Dedifferentiated amniotic fluid mesenchymal stem cell (primary cell): Measurements from ENCODE around the gene C14orf132.

ENCODE experiments used
- DNase-seq: peaks from one replicate; pipeline ENCODE4 v3.0.0-alpha.2; 2016; ENCODE audit errors: extremely low spot score

Gene C14orf132

DNA sequence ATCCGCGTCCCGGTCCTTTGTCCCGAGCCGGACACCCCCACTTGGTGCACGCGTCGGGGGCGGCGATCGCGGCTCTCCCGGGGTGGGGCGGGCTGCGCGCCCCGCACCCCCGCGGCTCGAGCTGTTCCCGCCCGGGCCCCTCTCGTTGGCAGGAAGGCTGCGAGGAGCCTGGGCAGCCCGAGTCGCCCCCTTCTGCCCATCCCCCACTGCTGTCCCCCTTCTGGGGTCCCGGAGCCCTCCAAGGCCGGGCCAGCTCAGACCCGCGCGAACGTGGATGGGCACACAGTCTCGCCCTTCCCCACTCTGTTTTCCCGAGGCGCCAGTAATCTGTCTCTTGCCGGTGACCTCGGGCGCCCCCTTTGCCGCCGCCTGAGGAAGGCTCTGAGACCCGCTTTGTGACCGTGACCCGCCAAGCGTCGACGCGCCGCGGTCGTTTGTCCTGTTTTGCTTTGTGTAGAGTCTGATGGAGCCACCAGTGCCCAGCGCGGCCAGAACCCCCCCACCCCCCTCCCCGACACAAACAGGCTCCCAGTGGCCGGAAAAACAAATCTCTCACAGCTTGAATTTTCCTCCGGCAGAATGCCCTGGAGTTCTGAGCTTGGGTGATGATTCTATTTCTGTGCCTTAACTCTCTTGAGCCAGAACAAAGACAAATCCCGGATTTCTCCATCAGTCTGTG lies 610 bp downstream of the C14orf132 start:
- DNase-seq = no peak

DNA sequence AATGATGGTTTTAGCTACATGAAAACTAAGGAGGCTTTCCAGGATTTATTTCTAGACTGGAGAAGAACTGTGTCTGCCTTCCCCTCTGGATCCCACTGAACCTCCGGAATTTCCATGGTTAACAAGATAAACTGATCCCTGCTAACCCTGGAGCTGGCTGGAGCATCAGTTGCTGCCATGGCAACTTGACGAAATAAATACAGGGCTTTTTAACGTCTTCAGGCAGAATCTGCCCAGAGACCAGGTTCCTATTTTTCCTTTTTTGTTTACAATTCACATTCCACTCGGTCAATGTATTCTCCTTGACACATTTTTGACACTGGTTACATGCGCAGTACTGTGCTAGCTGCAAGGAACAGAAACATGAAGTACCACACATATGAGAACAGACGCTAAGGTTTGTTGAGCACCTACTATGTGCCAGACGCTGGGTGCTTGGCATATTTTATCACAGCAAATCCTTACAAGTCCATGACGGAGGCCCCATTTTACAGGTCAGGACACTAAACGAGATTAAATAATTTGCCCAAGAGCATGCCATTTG lies 1.7 kb downstream of the C14orf132 start:
- DNase-seq = no peak

GRCh38 chr14:96042248-96042930 lies 3.2 kb downstream of the C14orf132 start:
- peak; percentile 77 for DNase-seq

DNA sequence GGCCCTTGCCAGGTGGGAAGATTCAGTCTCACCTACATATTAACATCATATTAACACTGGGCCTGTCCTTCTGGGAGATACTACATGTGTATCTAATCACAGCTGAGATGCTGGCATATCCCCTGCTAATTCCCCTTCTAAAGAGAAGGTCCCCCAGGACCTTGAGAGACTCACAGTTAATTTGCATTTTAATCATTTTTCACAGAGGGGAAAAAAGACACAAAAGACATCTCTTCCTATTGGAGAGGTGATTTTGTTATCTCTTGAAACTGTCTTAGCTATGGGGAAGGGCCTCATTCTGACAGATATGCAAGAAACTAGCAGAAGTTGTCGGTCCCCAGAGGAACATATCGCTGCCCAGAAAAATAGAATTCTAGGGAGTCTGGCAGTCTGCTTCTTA lies 7.5 kb downstream of the C14orf132 start:
- DNase-seq = no peak

GRCh38 chr14:96047101-96047500 lies 7.9 kb downstream of the C14orf132 start:
- DNase-seq = no peak

DNA sequence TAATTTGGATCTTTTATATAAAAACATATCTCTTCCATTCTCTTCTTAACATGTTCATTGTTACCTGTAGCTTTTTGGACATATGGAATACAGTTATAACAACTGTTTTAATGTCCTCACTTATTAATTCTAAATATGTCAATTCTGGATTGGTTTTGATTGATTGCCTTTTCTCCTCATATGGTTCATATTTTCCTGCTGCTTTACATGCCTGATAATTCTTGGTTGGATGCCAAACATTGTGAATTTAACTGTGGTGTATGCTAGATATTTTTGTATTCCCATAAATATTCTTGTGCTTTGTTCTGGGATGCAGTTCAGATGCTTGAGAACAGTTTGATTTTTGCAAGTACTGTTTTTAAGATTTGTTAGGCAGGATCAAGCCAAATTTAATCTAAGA lies 10.8 kb downstream of the C14orf132 start:
- DNase-seq = no peak

GRCh38 chr14:96050482-96050881 lies 11.3 kb downstream of the C14orf132 start:
- no peak for DNase-seq

DNA sequence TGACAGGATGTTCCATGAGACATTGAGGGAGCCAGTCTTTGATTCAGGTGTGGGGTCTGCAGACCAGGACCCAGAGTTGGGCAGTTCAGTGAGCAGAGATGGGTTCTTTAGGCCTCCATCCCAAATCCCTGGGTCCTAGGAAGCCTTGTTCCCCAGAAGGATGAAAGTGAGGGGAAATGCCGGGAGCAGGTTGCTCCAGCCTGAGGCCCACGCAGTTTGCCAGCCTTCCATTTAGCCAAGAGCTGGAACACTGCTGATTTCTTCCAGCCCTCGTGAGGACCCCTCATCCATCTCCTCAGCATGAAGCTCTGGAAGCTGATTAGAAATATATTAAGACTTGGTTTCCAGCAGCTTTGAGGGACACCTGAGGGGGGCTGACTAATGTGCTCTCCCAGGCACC lies 12.1 kb downstream of the C14orf132 start:
- DNase-seq = no peak

DNA sequence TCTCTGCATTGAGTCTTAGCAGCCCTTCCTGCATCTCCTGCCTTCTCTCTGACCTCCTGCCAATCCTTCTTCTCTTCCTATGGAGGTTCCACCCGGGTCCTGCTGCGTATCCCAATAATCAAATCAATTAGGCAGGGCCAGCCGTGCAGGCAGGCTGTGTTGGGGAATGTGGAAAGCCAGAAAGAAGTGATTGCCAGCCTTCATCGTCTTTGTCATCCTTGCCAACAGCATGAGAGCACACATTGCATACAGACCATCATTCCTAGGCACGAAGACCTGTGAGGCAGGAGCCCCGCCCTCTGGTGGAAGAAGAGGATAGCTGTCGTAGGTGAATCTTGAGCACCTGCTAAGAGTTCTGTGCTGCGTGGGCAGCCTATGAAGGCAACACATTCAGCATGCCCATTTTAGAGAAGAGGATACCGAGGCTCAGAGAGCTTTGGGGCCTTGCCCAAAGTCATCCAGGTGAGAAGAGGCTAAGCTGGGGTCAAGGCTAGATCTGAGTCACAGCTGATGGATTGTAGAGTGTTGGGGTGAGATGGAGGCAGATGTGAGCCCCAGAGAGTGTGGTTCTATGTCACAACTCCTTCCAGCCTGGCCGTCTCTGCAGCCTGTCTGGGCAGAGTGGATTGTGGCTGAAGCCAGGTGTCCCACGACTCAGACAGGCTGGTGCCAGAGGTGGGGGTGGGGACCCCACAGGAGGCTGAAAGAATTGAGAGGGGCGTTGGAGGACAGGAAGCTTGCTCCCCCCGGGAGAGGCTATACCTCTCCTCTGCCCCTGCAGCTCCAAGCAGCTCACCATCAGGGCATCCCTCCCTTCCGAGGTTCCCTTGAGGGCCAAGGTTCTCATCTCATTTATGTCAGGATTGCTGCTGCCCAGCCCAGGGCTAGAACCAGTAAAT lies 12.7 kb downstream of the C14orf132 start:
- no peak for DNase-seq

- no peak for DNase-seq
Measured at GRCh38 chr14:96052541-96053247, 13.5 kb downstream of the C14orf132 start.

DNA sequence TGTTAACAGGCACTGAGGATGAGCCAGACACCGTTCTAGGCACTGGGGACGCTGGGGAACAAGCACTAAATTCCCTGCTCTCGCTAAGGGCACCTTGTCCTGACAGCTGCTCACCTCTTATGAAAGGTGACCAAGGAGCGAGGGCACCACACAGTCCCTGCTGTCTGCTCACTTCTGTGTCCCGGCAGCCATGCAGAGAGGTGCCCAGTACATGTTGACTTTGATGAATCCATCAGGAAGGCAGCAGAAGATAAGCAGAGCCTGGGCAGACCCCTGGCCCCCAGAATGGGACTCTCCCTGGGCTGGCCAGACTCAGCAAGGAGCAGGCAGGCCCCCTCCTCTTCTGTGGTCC lies 14.1 kb downstream of the C14orf132 start:
- DNase-seq = no peak

DNA sequence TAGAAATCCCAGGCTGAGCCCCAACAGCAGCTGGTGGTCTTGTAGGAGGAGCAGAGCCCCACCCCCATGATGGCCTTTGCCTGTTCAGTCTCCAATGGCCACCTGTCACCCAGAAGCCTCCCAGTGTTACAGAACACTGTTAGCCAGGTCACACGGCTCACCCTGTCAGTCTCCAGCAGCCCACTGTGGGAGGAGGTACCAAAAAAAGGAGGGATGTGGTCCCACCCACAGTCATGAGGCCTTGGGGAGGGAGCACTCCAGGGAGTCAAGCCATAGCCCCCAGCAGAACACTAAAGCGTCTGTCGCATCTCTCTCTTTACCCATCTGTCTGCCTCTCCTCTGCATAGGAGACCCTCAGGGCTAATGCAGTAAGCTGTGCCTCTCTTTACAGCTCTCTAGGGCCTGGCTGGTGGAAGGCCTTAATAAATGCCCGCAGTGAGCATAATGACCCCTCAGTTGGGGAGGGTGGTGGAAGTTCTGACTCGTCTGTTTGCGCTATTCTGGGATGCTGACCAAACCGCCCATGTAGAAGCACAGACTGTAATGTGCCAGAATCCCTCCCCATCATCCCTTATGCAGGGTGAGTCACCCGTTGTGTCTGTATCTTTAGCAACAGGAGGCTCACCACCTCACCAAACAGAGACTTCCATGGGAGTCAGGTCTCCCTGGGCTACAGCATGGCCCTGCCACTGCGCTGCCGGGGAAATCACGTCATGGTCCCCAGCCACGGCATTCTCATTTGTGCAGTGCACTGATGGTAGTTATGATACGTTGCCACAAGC lies 14.6 kb downstream of the C14orf132 start:
- DNase-seq = peak; percentile 88

- no peak for DNase-seq
Measured at GRCh38 chr14:96054661-96055060, 15.5 kb downstream of the C14orf132 start.

GRCh38 chr14:96055065-96055752 lies 16.0 kb downstream of the C14orf132 start:
- no peak for DNase-seq

DNA sequence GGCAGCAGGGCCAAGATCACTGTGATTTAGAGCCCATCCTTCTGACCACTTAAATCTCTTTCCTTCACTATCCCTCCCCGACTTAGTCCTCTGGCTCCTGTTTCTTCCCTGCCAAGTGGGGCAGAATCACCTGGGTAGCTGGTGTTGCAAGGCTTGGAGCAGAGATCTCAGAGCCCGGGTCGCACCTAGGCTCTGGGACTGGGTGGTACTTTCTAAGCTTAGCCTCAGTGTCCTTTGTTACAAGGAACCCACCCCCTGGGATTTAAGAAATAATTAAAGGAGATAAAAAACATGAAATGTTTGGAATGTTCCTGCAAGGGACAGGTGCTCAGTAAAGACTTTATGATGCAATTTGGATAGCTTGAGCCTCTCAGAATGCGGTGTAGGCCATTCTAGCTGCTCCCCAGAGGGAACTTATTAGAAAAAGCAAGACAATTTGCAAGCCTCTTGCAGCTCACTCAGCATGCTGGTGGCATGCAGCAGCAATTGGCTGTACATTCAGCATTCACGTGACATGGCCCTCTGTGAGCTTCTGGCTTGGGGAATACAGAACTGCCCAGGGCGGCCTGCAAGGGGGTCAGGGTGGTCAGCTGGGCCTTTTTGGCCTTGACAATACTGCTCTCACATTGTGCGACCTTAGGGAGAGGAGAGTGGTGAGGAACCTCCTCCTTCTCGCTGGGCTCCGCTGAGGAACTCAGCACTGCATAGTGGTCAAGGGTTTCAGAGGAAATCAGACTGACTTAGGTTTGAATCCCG lies 16.8 kb downstream of the C14orf132 start:
- DNase-seq = no peak

GRCh38 chr14:96056509-96057422 lies 17.6 kb downstream of the C14orf132 start:
- DNase-seq = no peak

GRCh38 chr14:96057738-96058137 lies 18.6 kb downstream of the C14orf132 start:
- DNase-seq = no peak

DNA sequence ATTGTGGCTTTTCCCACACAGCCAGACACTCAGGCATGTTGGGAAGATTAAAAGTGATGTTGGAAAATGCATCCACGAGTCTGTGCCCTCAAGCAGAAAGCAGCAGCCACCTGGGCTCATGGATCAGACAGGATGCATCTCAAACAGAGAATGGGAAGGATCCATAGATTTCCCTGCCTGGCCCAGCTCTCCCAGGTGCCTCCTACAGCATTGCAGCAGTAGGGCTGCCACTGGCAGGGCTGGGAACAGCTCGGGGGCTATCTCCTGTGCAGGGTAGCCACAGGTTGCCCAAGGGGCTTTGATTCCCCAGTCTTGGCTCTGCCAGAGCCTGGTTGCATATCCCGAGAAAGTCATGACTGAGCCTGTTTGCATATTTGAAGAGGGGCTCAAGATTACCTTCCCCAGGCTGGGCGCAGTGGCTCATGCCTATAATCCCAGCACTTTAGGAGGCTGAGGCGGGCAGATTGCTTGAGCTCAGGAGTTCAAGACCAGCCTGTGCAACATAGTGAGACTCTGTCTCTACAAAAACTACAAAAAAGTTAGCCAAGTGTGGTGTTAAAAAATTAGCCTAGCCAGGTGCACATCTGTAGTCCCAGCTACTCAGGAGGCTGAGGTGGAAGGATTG lies 19.5 kb downstream of the C14orf132 start:
- no peak for DNase-seq
